Ectodermal cell (in vitro differentiated cells): ENCODE measurements around the gene ADD2.

Source experiments
- H3K27ac ChIP-seq: 2 replicates; pipeline ENCODE4 v1.7.0; 2013; ENCODE audit warnings: mild to moderate bottlenecking, low read depth, low read length; ENCODE audit not compliant: insufficient read depth, poor library complexity, severe bottlenecking
- H3K27me3 ChIP-seq: 2 replicates; pipeline ENCODE4 v1.7.0; 2013; ENCODE audit warnings: mild to moderate bottlenecking, low read length; ENCODE audit not compliant: insufficient read depth, control insufficient read depth, poor library complexity, severe bottlenecking
- H3K36me3 ChIP-seq: one replicate; pipeline ENCODE4 v1.7.0; 2013; ENCODE audit warnings: low read length; ENCODE audit not compliant: control insufficient read depth, insufficient read depth
- H3K4me1 ChIP-seq: one replicate; pipeline ENCODE4 v1.7.0; 2013; ENCODE audit warnings: low read length; ENCODE audit not compliant: control insufficient read depth, insufficient read depth
- H3K4me3 ChIP-seq: 2 replicates; pipeline ENCODE4 v1.7.0; 2013; ENCODE audit warnings: low read depth, low read length, control low read depth; ENCODE audit not compliant: insufficient read depth
- H3K9me3 ChIP-seq: 2 replicates; pipeline ENCODE4 v1.7.0; 2013; ENCODE audit warnings: mild to moderate bottlenecking, low read length, moderate library complexity; ENCODE audit not compliant: control insufficient read depth
- WGBS, 2 experiments: methylation state at CpG; one replicate each; pipeline ENCODE4 v1.1.7; 2013; ENCODE audit warnings: missing lambda C conversion rate in 2 of 2; 5-methylcytosine and 5-hydroxymethylcytosine counted together

Gene ADD2

GRCh38 chr2:70645733-70646419, 122.1 kb downstream of the ADD2 start:
- no peaks in the 10 kb centered on the region for H3K9me3 ChIP-seq
- H3K4me1 ChIP-seq, result no peaks in the 10 kb centered on the region
- H3K36me3 ChIP-seq, result no peaks in the 10 kb centered on the region
- H3K27me3 ChIP-seq, result no peaks in the 10 kb centered on the region
- no peak overlapping the region for H3K4me3 ChIP-seq
- WGBS, 2 experiments, result 72% methylated on average over 10 of the region's 10 CpGs
- no peak overlapping the region for H3K27ac ChIP-seq

DNA sequence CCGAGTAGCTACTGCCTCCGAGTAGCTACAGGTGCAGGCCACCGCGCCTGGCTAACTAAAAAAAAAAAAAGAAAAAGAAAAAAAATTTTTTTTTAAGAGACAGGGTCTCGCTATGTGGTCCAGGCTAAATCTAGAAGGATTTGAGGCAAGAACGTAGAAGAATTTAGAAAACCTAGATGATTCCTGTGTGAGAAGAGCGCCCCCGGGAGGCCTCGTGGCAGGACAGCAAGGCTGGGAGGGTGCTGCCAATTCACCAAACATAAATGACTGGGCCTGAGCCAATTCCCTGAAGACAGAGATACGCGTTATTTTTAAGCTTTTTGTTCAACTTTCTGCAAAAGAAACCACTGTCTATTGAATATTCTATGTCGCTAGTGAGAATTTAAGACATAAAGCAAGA, 124.3 kb downstream of the ADD2 start:
- no peak overlapping the region for H3K4me3 ChIP-seq
- H3K36me3 ChIP-seq, result no peaks in the 10 kb centered on the region
- H3K9me3 ChIP-seq, result no peaks in the 10 kb centered on the region
- WGBS, 2 experiments, result 81 to 83% methylated on average over 12 of the region's 12 CpGs
- no peaks in the 10 kb centered on the region for H3K27me3 ChIP-seq
- H3K27ac ChIP-seq, result no peak overlapping the region
- peaks cover 2% of the 10 kb centered on the region for H3K4me1 ChIP-seq

DNA sequence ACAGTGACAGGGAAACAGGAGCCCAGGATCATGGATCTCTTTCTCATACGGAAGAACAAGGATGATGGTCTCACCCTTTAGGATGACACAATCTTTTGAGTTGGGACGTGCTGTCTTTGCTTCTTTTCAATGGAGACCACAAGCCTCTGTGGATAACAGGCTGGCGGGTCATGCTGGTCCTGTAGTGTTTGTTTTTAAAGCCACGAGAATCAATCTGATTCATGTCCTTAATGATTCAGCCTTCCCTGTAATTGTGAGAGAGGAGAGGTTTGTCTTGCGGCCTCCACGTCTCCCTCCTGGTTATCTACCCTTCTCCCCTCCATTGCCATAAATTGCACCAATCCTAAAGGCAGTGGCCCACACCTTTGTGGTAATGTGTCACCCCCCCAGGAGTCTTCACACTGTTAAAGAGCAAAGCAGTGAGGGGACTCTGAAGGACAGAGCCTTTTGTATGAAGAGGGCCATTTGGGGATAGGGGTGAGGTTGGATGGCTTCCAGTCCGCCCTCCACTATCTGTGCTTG, 126.7 kb downstream of the ADD2 start:
- Histone ChIP-seq H3K4me1 (peaks cover 2% of the 10 kb centered on the region), H3K4me3 (no peak overlapping the region), H3K27me3 (no peaks in the 10 kb centered on the region), H3K9me3 (no peaks in the 10 kb centered on the region), H3K36me3 (no peaks in the 10 kb centered on the region), H3K27ac (no peak overlapping the region)
- 92 to 94% methylated on average over 7 of the region's 7 CpGs for WGBS, 2 experiments

GRCh38 chr2:70639841-70640436, 128.1 kb downstream of the ADD2 start:
- Histone ChIP-seq H3K27ac (no peak overlapping the region), H3K9me3 (no peaks in the 10 kb centered on the region), H3K36me3 (no peaks in the 10 kb centered on the region), H3K4me3 (no peak overlapping the region), H3K27me3 (no peaks in the 10 kb centered on the region), H3K4me1 (peaks cover 2% of the 10 kb centered on the region)
- 62 to 64% methylated on average over 4 of the region's 4 CpGs for WGBS, 2 experiments

DNA sequence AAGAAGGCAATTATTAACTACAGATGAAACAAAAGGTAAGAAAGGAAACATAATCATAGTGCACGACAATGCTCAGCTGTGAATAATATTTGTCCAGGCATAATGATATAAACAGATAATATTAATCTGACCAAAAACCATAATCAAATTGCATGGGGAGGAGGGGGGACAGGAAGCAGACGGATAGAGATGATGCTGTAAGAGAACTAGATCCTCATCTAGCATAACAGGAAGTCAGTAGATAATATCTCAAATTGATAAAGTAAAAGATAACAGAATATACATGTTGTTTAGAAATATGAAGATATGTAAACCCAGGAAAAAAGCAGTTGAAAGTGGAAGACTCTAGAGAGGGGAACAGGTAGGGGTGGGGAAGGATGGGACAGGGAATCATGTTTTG, 129.4 kb downstream of the ADD2 start:
- H3K27me3 ChIP-seq, result no peaks in the 10 kb centered on the region
- H3K27ac ChIP-seq, result no peak overlapping the region
- no peaks in the 10 kb centered on the region for H3K36me3 ChIP-seq
- 80% methylated on average over 1 of the region's 2 CpGs; no CpG with 5 or more reads in 1 of the 2 experiments for WGBS, 2 experiments
- peaks cover 2% of the 10 kb centered on the region for H3K4me1 ChIP-seq
- no peaks in the 10 kb centered on the region for H3K9me3 ChIP-seq
- H3K4me3 ChIP-seq, result no peak overlapping the region

- Histone ChIP-seq H3K4me3 (no peak overlapping the region), H3K9me3 (no peaks in the 10 kb centered on the region), H3K4me1 (no peaks in the 10 kb centered on the region), H3K27me3 (no peaks in the 10 kb centered on the region), H3K27ac (no peak overlapping the region), H3K36me3 (no peaks in the 10 kb centered on the region)
- WGBS, 2 experiments, result 90 to 93% methylated on average over 1 of the region's 1 CpG
Observed at GRCh38 chr2:70633508-70633907, 134.5 kb downstream of the ADD2 start.

GRCh38 chr2:70632966-70633365, 135.0 kb downstream of the ADD2 start:
- WGBS, 2 experiments, result 100% methylated on average over 1 of the region's 1 CpG
- no peaks in the 10 kb centered on the region for H3K27me3 ChIP-seq
- no peak overlapping the region for H3K27ac ChIP-seq
- H3K4me1 ChIP-seq, result no peaks in the 10 kb centered on the region
- H3K9me3 ChIP-seq, result no peaks in the 10 kb centered on the region
- no peaks in the 10 kb centered on the region for H3K36me3 ChIP-seq
- H3K4me3 ChIP-seq, result no peak overlapping the region

- Histone ChIP-seq H3K27ac (no peak overlapping the region), H3K27me3 (no peaks in the 10 kb centered on the region), H3K9me3 (no peaks in the 10 kb centered on the region), H3K4me1 (peaks cover under 1% of the 10 kb centered on the region), H3K4me3 (no peak overlapping the region), H3K36me3 (no peaks in the 10 kb centered on the region)
- 86 to 100% methylated on average over 1 of the region's 1 CpG for WGBS, 2 experiments
Observed at GRCh38 chr2:70632388-70632787, 135.6 kb downstream of the ADD2 start.

GRCh38 chr2:70630761-70631160, 137.2 kb downstream of the ADD2 start:
- Histone ChIP-seq H3K36me3 (no peaks in the 10 kb centered on the region), H3K4me1 (peaks cover 13% of the 10 kb centered on the region), H3K4me3 (no peak overlapping the region), H3K9me3 (no peaks in the 10 kb centered on the region), H3K27ac (no peak overlapping the region), H3K27me3 (no peaks in the 10 kb centered on the region)
- WGBS, 2 experiments, result 90 to 91% methylated on average over 1 of the region's 1 CpG

- H3K27me3 ChIP-seq, result no peaks in the 10 kb centered on the region
- H3K4me3 ChIP-seq, result no peak overlapping the region
- no peaks in the 10 kb centered on the region for H3K36me3 ChIP-seq
- 69 to 73% methylated on average over 2 of the region's 2 CpGs for WGBS, 2 experiments
- peaks cover 13% of the 10 kb centered on the region for H3K4me1 ChIP-seq
- no peak overlapping the region for H3K27ac ChIP-seq
- no peaks in the 10 kb centered on the region for H3K9me3 ChIP-seq
Observed at GRCh38 chr2:70627211-70627898, 140.6 kb downstream of the ADD2 start.
